ENCODE results near the gene GDPD4.

The GDPD4 gene

GRCh38 chr11:77250881-77251640 is 50.4 kb downstream of the GDPD4 start:
- DNase-seq (ENCODE audit: low spot score in 2 of 2) = no peak
- in situ Hi-C loops (cut with MboI; ENCODE audit: low sequenced_read_pairs) = no loop called here
- no peaks in the 10 kb centered on the region for H3K9me3 ChIP-seq

DNA sequence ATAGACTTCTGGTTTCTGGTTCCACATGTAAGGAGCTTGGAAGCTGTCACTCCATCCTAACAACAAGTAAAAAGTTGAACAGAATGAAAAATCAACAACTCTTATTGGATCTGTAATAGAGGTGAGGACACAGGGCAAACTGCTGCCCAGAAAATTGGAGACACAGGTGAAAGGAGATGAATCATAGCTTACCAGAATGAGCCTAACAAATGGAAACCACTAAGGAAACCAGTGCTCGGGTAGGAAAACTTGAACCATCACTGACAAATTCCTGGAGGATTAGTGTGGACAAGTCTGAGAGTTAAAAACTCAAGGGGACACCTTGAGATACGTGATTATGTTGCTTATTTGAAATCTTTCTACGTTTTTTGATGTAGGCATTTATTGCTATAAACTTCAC is 52.1 kb downstream of the GDPD4 start:
- 0 out of 2 replicates have a peak, but pooled peaks cover 3% of the 10 kb centered on the region for H3K27me3 ChIP-seq (ENCODE audit: low read depth)
- no peak overlapping the region for H3K4me3 ChIP-seq
- no peaks in the 10 kb centered on the region for H3K4me1 ChIP-seq
- no peaks in the 10 kb centered on the region for H3K9me3 ChIP-seq
- no peak for DNase-seq (ENCODE audit: low spot score in 2 of 2)
- in situ Hi-C loops (cut with MboI; ENCODE audit: low sequenced_read_pairs) = no loop called here
- H3K36me3 ChIP-seq (replicated peaks) = no peaks in the 10 kb centered on the region

More at GRCh38 chr11:77250881-77251640, 50.4 kb downstream of the GDPD4 start:
- Histone ChIP-seq H3K4me3 (no peak overlapping the region), H3K4me1 (no peaks in the 10 kb centered on the region), H3K36me3 (replicated peaks) (no peaks in the 10 kb centered on the region), H3K27me3 (ENCODE audit: low read depth) (0 out of 2 replicates have a peak, but pooled peaks cover 3% of the 10 kb centered on the region)

DNA sequence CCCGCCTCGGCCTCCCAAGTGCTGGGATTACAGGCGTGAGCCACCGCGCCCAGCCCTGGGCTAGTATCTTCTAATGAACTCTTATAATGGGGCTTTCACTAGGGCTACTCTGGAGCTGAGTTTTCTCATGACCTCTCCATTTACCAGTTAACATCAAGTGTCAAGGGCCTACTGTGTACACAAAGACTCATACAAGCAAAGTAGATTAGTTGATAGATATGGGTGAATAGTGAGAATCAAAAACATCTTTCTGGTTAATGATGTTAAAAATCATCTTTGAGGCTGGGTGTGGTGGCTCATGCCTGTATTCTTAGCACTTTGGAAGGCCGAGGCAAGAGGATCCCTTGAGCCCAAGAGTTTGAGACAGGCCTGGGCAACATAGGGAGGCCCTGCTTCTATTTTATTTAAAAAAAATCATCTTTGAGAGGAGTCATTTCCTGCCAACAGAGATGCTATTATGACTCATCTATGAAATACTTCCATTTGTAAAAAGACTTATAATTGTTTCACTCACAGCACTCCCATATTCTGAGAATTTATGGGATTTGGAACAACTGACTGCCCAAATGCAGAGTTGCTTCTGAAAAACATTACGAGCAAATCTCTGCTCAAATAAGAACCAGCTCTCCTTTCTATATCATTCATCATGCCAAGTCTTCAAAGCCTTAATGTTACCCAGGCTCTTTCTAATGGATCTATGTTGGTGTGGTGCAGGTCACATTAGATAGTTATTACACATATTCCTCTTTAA is 57.0 kb downstream of the GDPD4 start:
- Histone ChIP-seq H3K9me3 (no peaks in the 10 kb centered on the region), H3K27me3 (ENCODE audit: low read depth) (0 out of 2 replicates have a peak, but pooled peaks cover 1% of the 10 kb centered on the region), H3K36me3 (replicated peaks) (no peaks in the 10 kb centered on the region), H3K4me1 (no peaks in the 10 kb centered on the region), H3K4me3 (no peak overlapping the region)
- DNase-seq (ENCODE audit: low spot score in 2 of 2) = no peak
- in situ Hi-C loops (cut with MboI; ENCODE audit: low sequenced_read_pairs) = no loop called here

DNA sequence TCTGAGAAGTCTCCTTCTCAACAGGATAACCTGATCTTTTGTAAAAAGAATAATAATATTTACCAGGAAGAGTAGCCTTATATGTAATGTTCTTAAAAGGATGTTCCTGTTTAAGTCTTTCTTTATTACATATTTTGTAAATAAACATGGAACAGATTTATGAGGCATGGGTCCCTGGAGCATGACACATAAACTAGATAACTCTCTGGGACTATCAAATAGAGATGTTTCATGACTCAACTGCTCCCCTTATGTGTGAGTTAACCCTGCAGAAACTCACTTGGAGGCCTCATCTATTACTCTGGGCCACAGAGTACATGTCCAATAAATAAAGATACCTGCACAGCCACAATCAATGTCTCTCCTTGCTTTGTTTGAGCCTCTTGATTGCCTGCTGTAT is 64.6 kb downstream of the GDPD4 start:
- in situ Hi-C loops (cut with MboI; ENCODE audit: low sequenced_read_pairs) = no loop called here
- H3K4me3 ChIP-seq = no peak overlapping the region
- DNase-seq (ENCODE audit: low spot score in 2 of 2) = no peak
- no peaks in the 10 kb centered on the region for H3K9me3 ChIP-seq
- no peaks in the 10 kb centered on the region for H3K4me1 ChIP-seq
- no peaks in the 10 kb centered on the region for H3K27me3 ChIP-seq (ENCODE audit: low read depth)
- no peaks in the 10 kb centered on the region for H3K36me3 ChIP-seq (replicated peaks)

DNA sequence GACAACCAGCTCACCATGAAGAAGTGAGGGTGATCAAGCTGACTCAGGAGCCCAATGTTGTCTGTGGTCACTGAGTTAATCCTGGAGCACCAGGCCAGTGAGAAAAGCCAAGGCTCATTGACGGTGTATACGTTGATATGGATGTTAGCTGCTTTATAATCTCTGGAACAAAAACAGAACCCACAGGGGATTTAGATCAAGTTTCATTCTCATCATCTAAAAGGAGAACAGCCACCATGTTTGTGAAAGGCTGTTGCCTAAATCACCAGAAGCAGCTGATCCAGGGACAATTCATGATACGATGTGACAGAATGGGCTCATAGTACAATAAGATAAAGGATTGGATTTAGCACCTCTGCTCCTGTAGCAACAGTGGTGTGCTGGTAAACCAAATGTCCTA is 68.5 kb downstream of the GDPD4 start:
- no peaks in the 10 kb centered on the region for H3K9me3 ChIP-seq
- H3K4me1 ChIP-seq = no peaks in the 10 kb centered on the region
- no peak for DNase-seq (ENCODE audit: low spot score in 2 of 2)
- in situ Hi-C loops (cut with MboI; ENCODE audit: low sequenced_read_pairs) = no loop called here
- H3K4me3 ChIP-seq = no peak overlapping the region
- no peaks in the 10 kb centered on the region for H3K36me3 ChIP-seq (replicated peaks)
- H3K27me3 ChIP-seq (ENCODE audit: low read depth) = no peaks in the 10 kb centered on the region; the same call in 1 of the 2 replicates

GRCh38 chr11:77232242-77232641 is 69.2 kb downstream of the GDPD4 start:
- no peaks in the 10 kb centered on the region; the same call in 1 of the 2 replicates for H3K27me3 ChIP-seq (ENCODE audit: low read depth)
- H3K4me1 ChIP-seq = no peaks in the 10 kb centered on the region
- no peaks in the 10 kb centered on the region for H3K36me3 ChIP-seq (replicated peaks)
- in situ Hi-C loops (cut with MboI; ENCODE audit: low sequenced_read_pairs) = no loop called here
- no peaks in the 10 kb centered on the region for H3K9me3 ChIP-seq
- no peak for DNase-seq (ENCODE audit: low spot score in 2 of 2)
- H3K4me3 ChIP-seq = no peak overlapping the region

DNA sequence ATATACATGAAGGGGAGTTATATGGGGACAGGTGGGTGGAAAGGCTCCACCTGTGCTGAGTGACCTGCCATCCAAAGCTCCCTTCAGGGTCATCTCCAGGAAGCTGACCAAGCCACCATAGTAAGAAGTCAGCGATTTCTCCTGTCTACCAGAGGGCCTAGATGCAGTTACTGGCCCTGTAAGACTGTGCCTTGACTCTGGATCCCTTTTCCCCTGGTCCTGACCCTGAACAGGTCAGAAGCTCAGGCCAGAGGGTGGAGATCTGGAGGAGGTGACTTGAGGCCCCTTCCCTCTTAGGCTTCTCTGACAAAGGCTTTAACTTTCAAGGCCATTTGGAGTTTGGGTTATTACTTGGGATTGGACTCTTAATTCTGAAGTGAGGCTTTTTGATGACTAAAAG is 69.7 kb downstream of the GDPD4 start:
- in situ Hi-C loops (cut with MboI; ENCODE audit: low sequenced_read_pairs) = no loop called here
- no peaks in the 10 kb centered on the region for H3K9me3 ChIP-seq
- no peak overlapping the region for H3K4me3 ChIP-seq
- H3K27me3 ChIP-seq (ENCODE audit: low read depth) = no peaks in the 10 kb centered on the region; the same call in 1 of the 2 replicates
- H3K4me1 ChIP-seq = no peaks in the 10 kb centered on the region
- no peaks in the 10 kb centered on the region for H3K36me3 ChIP-seq (replicated peaks)
- DNase-seq (ENCODE audit: low spot score in 2 of 2) = no peak

DNA sequence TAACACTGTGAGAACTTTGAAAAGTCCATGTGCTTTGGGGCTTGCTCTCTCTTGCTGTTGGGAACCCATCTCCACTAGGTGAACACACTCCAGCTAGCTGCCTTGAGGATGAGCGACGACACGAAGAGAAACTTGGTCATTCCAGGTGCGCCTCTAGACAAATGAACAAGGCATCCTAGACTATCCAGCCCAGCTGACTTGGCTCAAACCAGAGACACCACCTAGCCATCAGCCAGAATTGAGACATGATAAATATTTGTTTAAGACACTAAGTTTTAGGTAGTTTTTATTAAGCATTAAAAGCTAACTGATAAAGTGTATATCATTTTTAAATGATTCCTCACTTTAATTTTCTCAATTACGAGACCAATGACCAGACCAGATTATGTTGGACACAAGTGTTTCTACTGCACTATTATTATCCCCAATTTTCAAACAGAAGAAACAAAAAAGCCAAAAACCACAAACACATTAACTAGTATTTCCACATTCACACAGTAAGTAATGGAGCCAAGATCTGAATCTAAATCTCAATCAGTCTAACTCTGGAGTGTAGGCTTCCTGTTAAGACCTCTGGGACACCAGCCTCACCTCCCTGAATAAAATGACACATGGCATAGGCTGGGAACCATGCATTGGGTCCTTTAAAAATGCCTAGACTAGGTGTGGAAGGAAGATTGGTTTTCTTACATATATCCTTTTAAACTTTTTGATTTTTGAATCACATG is 70.4 kb downstream of the GDPD4 start:
- Histone ChIP-seq H3K36me3 (replicated peaks) (no peaks in the 10 kb centered on the region), H3K9me3 (no peaks in the 10 kb centered on the region)
- in situ Hi-C loops (cut with MboI; ENCODE audit: low sequenced_read_pairs) = no loop called here

DNA sequence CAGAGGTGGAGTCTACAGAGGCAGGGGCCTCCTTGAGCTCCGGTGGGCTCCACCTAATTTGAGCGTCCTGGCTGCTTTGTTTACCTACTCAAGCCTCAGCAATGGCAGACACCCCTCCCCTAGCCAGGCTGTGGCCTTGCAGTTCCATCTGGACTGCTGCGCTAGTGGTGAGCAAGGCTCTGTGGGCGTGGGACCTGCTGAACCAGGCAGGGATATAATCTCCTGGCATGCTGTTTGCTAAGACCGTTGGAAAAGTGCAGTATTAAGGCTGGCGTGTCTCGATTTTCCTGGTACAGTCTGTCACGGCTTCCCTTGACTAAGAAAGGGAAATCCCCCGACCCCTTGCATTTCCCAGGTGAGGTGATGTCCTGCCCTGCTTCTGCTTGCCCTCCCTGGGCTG is 77.7 kb downstream of the GDPD4 start:
- Histone ChIP-seq H3K4me1 (no peaks in the 10 kb centered on the region), H3K4me3 (no peak overlapping the region), H3K36me3 (replicated peaks) (no peaks in the 10 kb centered on the region), H3K27me3 (ENCODE audit: low read depth) (no peaks in the 10 kb centered on the region; the same call in 1 of the 2 replicates), H3K9me3 (no peaks in the 10 kb centered on the region)
- DNase-seq (ENCODE audit: low spot score in 2 of 2) = no peak
- in situ Hi-C loops (cut with MboI; ENCODE audit: low sequenced_read_pairs) = no loop called here

More for the DNA sequence above, 70.4 kb downstream of the GDPD4 start:
- no peaks in the 10 kb centered on the region; the same call in 1 of the 2 replicates for H3K27me3 ChIP-seq (ENCODE audit: low read depth)
- H3K4me3 ChIP-seq = no peak overlapping the region
- no peaks in the 10 kb centered on the region for H3K4me1 ChIP-seq
- DNase-seq (ENCODE audit: low spot score in 2 of 2) = no peak

DNA sequence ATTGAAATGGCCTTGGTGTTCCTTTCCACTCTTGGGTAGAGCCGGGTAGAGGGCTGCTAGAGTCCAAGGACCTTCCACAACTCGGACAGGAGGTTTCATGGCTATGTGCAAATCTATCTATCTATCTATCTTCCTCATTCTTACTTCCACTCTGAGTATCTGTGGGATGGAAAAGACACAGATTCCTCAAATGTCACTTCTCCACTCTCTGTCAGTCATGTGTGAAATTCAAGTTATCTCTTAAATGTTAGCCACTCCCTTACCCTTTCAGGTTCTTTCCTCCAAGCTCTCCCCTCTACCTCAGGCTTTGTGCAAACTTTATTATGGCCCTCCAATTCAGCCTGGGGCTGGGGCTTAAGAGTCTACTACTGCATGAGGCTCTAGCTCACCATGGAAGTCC is 84.3 kb downstream of the GDPD4 start:
- DNase-seq (ENCODE audit: low spot score in 2 of 2) = no peak
- H3K4me1 ChIP-seq = no peaks in the 10 kb centered on the region
- in situ Hi-C loops (cut with MboI; ENCODE audit: low sequenced_read_pairs) = no loop called here

DNA sequence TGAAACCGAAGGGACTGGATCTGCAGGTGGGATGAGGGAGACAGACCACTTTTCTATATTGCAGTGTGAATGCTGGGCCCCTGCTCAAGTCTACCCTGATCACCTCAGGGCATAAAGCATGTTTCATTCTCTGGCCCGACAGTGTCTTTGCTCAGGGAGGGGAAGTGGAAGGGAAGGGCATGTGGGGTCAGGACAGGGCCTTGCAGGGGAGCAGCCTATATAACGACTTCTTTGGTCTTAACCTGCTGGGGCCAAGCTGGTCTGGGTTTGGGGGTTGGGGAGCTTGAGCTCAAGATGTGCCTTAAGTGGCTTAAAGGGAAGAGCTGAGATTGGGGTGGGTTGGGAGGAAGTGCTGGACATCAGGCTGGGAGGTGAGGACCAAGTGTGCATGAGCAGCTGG is 86.4 kb downstream of the GDPD4 start:
- Histone ChIP-seq H3K4me3 (no peak overlapping the region), H3K4me1 (no peaks in the 10 kb centered on the region), H3K36me3 (replicated peaks) (no peaks in the 10 kb centered on the region), H3K9me3 (no peaks in the 10 kb centered on the region), H3K27me3 (ENCODE audit: low read depth) (no peaks in the 10 kb centered on the region)
- in situ Hi-C loops (cut with MboI; ENCODE audit: low sequenced_read_pairs) = no loop called here
- no peak for DNase-seq (ENCODE audit: low spot score in 2 of 2)

More for the DNA sequence above, 84.3 kb downstream of the GDPD4 start:
- H3K9me3 ChIP-seq = no peaks in the 10 kb centered on the region
- H3K36me3 ChIP-seq (replicated peaks) = no peaks in the 10 kb centered on the region
- H3K4me3 ChIP-seq = no peak overlapping the region
- no peaks in the 10 kb centered on the region for H3K27me3 ChIP-seq (ENCODE audit: low read depth)

GRCh38 chr11:77214557-77214956 is 86.9 kb downstream of the GDPD4 start:
- in situ Hi-C loops (cut with MboI; ENCODE audit: low sequenced_read_pairs) = no loop called here
- H3K27me3 ChIP-seq (ENCODE audit: low read depth) = no peaks in the 10 kb centered on the region
- no peaks in the 10 kb centered on the region for H3K9me3 ChIP-seq
- H3K4me3 ChIP-seq = no peak overlapping the region
- DNase-seq (ENCODE audit: low spot score in 2 of 2) = no peak
- no peaks in the 10 kb centered on the region for H3K4me1 ChIP-seq
- H3K36me3 ChIP-seq (replicated peaks) = no peaks in the 10 kb centered on the region

GRCh38 chr11:77213589-77214428 is 87.7 kb downstream of the GDPD4 start:
- H3K4me3 ChIP-seq = no peak overlapping the region
- no peaks in the 10 kb centered on the region for H3K9me3 ChIP-seq
- in situ Hi-C loops (cut with MboI; ENCODE audit: low sequenced_read_pairs) = no loop called here
- H3K4me1 ChIP-seq = no peaks in the 10 kb centered on the region
- no peak for DNase-seq (ENCODE audit: low spot score in 2 of 2)
- no peaks in the 10 kb centered on the region for H3K36me3 ChIP-seq (replicated peaks)
- H3K27me3 ChIP-seq (ENCODE audit: low read depth) = no peaks in the 10 kb centered on the region

All from HAP-1 (cell line).